HCT116 (cell line): ENCODE results near the gene EMC10.

ENCODE experiments used
- POLR2A ChIP-seq: IDR thresholded peaks from 2 replicates; pipeline ENCODE4 v1.7.0; 2011; ENCODE audit warnings: borderline replicate concordance; ENCODE audit not compliant: insufficient read depth, insufficient read length; ENCODE audit errors: extremely low read depth
- POLR2AphosphoS5 ChIP-seq: IDR thresholded peaks from 2 replicates; pipeline ENCODE4 v1.6.1; 2011; ENCODE audit warnings: mild to moderate bottlenecking, low read depth, low read length, moderate library complexity
- SP1 ChIP-seq: IDR thresholded peaks from 2 replicates; pipeline ENCODE4 v1.6.1; 2012; ENCODE audit warnings: low read depth
- TF ChIP-seq, protein P1 (sequence below), 3 experiments: fragments of 200-600 bp in 1 of 3; sonication (generic) in 1 of 3; IDR thresholded peaks in 2 of 3; conservative IDR thresholded peaks in 1 of 3; 2 replicates each; pipeline ENCODE4 v1.5.1; 2012 to 2017; ENCODE audit warnings: low read depth in 2 of 3, low read length in 2 of 3, antibody characterized with exemption in 1 of 3, borderline replicate concordance in 1 of 3, control low read depth in 1 of 3, mild to moderate bottlenecking in 1 of 3, mixed read lengths in 1 of 3, mixed run types in 1 of 3, moderate library complexity in 1 of 3; ENCODE audit not compliant: insufficient read depth in 1 of 3

GRCh38 chr19:50517704-50518075 lies 41.4 kb downstream of the EMC10 start:
- TF ChIP-seq, protein P1, sequence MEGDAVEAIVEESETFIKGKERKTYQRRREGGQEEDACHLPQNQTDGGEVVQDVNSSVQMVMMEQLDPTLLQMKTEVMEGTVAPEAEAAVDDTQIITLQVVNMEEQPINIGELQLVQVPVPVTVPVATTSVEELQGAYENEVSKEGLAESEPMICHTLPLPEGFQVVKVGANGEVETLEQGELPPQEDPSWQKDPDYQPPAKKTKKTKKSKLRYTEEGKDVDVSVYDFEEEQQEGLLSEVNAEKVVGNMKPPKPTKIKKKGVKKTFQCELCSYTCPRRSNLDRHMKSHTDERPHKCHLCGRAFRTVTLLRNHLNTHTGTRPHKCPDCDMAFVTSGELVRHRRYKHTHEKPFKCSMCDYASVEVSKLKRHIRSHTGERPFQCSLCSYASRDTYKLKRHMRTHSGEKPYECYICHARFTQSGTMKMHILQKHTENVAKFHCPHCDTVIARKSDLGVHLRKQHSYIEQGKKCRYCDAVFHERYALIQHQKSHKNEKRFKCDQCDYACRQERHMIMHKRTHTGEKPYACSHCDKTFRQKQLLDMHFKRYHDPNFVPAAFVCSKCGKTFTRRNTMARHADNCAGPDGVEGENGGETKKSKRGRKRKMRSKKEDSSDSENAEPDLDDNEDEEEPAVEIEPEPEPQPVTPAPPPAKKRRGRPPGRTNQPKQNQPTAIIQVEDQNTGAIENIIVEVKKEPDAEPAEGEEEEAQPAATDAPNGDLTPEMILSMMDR (IDR thresholded peaks at IDR 0.05 in 2 of 3, conservative IDR thresholded peaks at IDR 0.05 in 1 of 3; ENCODE audit: borderline replicate concordance in 1 of 3, insufficient read depth in 1 of 3, low read depth in 2 of 3, low read length in 2 of 3) = no peak
- TF ChIP-seq POLR2AphosphoS5 = no peak
- TF ChIP-seq POLR2A = no peak
- no peak for TF ChIP-seq SP1
